ENCODE measurements around the gene MB.

Gene MB

DNA sequence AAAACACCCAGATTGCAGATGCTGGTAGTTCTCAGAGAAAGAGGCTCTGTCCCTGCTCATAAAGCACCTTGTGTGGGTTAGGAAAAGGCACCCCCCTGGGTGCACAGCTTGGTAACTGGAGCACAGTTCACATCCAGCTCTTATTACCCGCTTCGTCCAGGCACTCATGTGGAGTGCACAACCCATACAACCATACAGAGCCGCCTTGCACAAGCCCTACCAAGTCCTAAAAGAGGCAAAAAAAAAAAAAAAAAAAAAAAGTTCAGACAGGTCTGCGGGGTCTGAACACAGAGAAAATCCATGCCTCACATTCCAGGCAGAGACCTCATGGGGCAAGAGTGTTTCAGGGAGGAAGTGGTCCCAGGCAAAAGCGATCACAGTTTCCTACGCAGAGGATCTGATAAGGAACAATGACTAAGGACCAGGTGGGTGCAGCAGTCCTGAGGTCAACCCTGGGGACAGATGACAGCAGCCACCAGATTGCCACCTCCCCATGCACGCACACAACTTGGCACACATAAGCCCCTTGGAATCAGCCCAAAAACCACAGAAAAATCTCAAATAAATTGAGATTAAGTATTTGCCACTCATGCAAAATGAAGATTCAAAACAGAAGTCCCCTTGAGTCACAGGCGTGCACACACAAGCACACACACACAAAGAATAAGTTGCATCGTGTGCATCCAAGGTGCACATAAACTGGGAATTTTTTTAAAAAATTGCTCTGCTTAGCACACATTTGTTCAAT lies 12.3 kb downstream of the MB start:
- H3K36me3 ChIP-seq = no peaks in the 10 kb centered on the region
- peaks cover 43% of the 10 kb centered on the region for H3K27me3 ChIP-seq
- no peak overlapping the region for H3K27ac ChIP-seq
- peaks cover 3 to 7% of the 10 kb centered on the region in 2 experiments for H3K4me1 ChIP-seq (ENCODE audit: control insufficient read depth in 1 of 2, insufficient read depth in 1 of 2, low read depth in 1 of 2, low read length in 1 of 2)
- TF ChIP-seq, protein P1, sequence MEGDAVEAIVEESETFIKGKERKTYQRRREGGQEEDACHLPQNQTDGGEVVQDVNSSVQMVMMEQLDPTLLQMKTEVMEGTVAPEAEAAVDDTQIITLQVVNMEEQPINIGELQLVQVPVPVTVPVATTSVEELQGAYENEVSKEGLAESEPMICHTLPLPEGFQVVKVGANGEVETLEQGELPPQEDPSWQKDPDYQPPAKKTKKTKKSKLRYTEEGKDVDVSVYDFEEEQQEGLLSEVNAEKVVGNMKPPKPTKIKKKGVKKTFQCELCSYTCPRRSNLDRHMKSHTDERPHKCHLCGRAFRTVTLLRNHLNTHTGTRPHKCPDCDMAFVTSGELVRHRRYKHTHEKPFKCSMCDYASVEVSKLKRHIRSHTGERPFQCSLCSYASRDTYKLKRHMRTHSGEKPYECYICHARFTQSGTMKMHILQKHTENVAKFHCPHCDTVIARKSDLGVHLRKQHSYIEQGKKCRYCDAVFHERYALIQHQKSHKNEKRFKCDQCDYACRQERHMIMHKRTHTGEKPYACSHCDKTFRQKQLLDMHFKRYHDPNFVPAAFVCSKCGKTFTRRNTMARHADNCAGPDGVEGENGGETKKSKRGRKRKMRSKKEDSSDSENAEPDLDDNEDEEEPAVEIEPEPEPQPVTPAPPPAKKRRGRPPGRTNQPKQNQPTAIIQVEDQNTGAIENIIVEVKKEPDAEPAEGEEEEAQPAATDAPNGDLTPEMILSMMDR (IDR thresholded peaks at IDR 0.05) = no peak
- H3K9me3 ChIP-seq = no peaks in the 10 kb centered on the region
- no peak overlapping the region for H3K4me3 ChIP-seq (ENCODE audit: low read depth in 1 of 2, low read length in 1 of 2)

DNA sequence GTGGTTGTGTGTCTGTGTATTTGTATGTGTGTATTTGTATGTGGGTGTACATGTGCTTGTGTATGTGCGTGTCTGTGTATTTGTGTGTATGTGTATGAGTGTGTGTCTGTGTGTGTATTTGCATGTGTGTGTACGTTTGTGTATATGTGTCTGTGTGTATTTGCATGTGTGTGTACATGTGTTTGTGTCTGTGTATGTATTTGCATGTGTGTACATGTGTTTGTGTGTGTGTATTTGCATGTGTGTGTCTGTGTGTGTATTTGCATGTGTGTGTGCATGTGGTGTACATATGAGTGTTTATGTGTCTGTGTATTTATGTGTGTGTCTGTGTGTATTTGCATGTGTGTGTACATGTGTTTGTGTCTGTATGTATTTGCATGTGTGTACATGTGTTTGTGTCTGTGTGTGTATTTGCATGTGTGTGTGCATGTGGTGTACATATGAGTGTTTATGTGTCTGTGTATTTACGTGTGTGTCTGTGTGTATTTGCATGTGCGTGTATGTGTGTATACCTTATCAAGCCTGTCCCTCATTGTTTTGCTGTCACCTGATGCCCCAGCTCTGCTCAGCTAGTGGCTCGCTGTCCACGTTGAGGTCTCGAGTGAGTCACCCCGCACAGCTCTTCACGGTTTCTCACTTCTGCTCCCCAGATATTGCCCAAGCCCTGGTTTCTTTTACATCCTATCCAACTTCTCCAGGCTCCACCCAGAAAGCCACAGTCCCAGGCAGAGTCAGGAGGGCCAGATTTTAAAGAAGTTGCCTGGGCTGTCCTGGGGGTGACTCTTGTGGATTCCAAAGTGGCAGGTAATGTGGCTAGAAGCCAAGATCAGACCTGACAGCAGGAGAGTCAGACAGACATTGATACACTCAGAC lies 15.2 kb downstream of the MB start:
- H3K36me3 ChIP-seq = no peaks in the 10 kb centered on the region
- no peak overlapping the region for H3K4me3 ChIP-seq (ENCODE audit: low read depth in 1 of 2, low read length in 1 of 2)
- TF ChIP-seq, protein P1 (IDR thresholded peaks at IDR 0.05) = no peak
- peaks cover 3 to 7% of the 10 kb centered on the region in 2 experiments for H3K4me1 ChIP-seq (ENCODE audit: control insufficient read depth in 1 of 2, insufficient read depth in 1 of 2, low read depth in 1 of 2, low read length in 1 of 2)
- peaks cover 39% of the 10 kb centered on the region for H3K27me3 ChIP-seq
- no peak overlapping the region for H3K27ac ChIP-seq
- no peaks in the 10 kb centered on the region for H3K9me3 ChIP-seq

DNA sequence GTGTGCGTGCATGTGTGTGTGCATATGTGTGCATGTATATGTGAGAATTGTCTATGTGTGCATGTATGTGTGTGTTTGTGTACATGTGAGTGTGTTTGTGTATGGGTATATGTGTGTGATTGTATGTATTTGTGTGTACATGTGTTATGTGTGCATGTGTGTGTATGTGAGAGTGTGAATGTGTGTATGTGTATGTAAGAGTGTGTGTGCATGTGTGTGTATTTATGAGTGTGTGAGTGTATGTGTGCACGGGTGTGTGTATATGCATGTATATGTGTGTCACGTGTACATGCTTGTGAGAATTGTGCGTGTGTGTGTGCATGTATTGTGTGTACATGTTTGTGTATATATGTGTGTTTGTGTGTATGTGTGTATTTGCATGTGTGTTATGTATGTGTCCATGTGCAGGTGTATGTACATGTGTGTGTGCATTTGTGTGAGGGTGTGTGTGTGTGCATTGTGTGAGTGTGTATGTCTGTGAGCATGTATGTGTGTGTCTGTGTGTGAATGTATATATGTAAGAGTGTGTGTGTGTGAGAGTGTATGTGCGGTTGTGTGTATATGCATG lies 16.0 kb downstream of the MB start:
- Histone ChIP-seq H3K9me3 (no peaks in the 10 kb centered on the region), H3K4me1 (ENCODE audit: control insufficient read depth in 1 of 2, insufficient read depth in 1 of 2, low read depth in 1 of 2, low read length in 1 of 2) (peaks cover 3 to 7% of the 10 kb centered on the region in 2 experiments), H3K27ac (no peak overlapping the region), H3K4me3 (ENCODE audit: low read depth in 1 of 2, low read length in 1 of 2) (no peak overlapping the region), H3K36me3 (no peaks in the 10 kb centered on the region), H3K27me3 (peaks cover 30% of the 10 kb centered on the region)
- TF ChIP-seq, protein P1 (IDR thresholded peaks at IDR 0.05) = no peak

DNA sequence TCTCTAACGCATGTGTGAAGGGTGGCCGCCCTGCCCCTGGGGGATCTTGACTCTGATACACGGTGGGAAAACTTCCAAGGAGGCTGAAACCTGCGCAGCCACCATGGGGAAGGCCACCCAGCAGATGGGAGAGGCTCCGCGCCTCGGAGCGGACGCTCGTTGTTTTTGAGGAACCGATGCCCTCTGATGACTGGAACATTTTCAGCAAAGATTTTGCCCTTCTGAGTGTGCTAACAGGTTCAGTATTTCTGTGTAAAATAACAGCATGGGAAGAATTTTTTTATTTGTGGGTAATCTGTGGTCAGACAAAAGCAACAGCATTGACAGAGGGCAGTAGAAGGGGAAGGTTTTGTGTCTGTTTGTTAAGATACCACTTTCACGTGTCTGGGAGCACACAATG lies 16.7 kb downstream of the MB start:
- TF ChIP-seq, protein P1 (IDR thresholded peaks at IDR 0.05) = no peak
- no peaks in the 10 kb centered on the region for H3K9me3 ChIP-seq
- no peak overlapping the region for H3K4me3 ChIP-seq (ENCODE audit: low read depth in 1 of 2, low read length in 1 of 2)
- peaks cover 24% of the 10 kb centered on the region for H3K27me3 ChIP-seq
- H3K27ac ChIP-seq = no peak overlapping the region
- no peaks in the 10 kb centered on the region for H3K36me3 ChIP-seq
- peaks cover 3 to 7% of the 10 kb centered on the region in 2 experiments for H3K4me1 ChIP-seq (ENCODE audit: control insufficient read depth in 1 of 2, insufficient read depth in 1 of 2, low read depth in 1 of 2, low read length in 1 of 2)

DNA sequence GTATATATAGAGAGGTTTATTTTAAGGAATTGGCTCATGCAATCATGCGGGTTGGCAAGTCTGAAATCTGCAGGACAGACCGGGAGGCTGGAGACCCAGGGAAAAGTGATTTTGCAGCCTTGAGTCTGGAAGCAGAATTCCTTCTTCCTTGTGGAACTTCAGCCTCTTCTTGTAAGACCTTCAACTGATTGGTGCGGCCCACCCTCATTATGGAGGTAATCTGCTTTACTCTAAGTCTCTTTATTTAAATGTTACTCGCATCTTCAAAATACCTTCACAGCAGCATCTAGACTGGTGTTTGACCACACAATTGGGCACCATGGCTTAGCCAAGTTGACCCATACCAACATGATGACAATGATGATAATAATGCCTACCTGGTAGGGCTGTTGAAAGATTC lies 17.8 kb downstream of the MB start:
- Histone ChIP-seq H3K4me1 (ENCODE audit: control insufficient read depth in 1 of 2, insufficient read depth in 1 of 2, low read depth in 1 of 2, low read length in 1 of 2) (peaks cover 3 to 7% of the 10 kb centered on the region in 2 experiments), H3K27ac (no peak overlapping the region), H3K9me3 (no peaks in the 10 kb centered on the region), H3K4me3 (ENCODE audit: low read depth in 1 of 2, low read length in 1 of 2) (no peak overlapping the region), H3K27me3 (peaks cover 13% of the 10 kb centered on the region), H3K36me3 (no peaks in the 10 kb centered on the region)
- TF ChIP-seq, protein P1 (IDR thresholded peaks at IDR 0.05) = no peak

Measured in neutrophil (primary cell).